ENCODE measurements around the gene CDH4. TPM values are rescaled to one million over a fixed set of nuclear protein-coding genes. Genes with fewer than 3 reads are reported as not detected.

Gene CDH4
- total RNA-seq, 2 experiments from 2014 or later, result not detected

DNA sequence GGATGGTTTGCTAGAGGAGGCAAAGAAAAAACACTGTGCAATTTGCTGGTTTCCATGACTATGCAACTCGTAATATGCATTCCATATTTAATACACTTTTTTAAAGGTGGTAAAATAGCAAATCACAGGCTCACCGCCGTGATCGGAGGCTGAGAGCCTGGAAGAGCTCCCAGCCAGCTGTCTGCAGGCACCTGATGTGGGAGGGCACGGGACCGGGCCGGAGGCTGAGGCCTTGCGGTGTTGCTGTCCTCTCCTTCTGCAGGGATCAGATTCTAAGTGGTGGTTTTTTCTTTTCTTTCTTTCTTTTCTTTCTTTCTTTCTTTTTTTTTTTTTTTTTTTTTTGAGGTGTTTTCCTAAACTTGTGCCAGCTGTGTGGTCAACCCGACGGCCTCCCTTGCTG, 282.3 kb downstream of the CDH4 start:
- BruUV-seq (replicated peaks), result no TSS peak
- no peaks in the 10 kb centered on the region for H3K36me3 ChIP-seq (ENCODE audit: insufficient read depth, low read length)
- CTCF ChIA-PET (ENCODE audit: unreplicated experiment), result no interaction called here
- H4K20me1 ChIP-seq (ENCODE audit: insufficient read depth, low read length), result no peaks in the 10 kb centered on the region
- intact Hi-C loops (cut with micrococcal nuclease; ENCODE audit: unreplicated experiment), result no loop called here
- DNase-seq (ENCODE audit: low spot score), result no peak
- no peak overlapping the region for H3K4me2 ChIP-seq (ENCODE audit: low read length)
- H3K4me3 ChIP-seq (ENCODE audit: low read depth, low read length, poor library complexity, severe bottlenecking), result no peak overlapping the region
- H3K79me2 ChIP-seq (ENCODE audit: insufficient read depth, low read depth, low read length), result no peaks in the 10 kb centered on the region
- no peaks in the 10 kb centered on the region for H3K4me1 ChIP-seq (ENCODE audit: insufficient read depth, low read length, poor library complexity, severe bottlenecking)
- H3K27ac ChIP-seq (ENCODE audit: low read depth, low read length, poor library complexity, severe bottlenecking), result no peak overlapping the region
- POLR2A ChIA-PET, result no interaction called here
- TF ChIP-seq, protein P1, sequence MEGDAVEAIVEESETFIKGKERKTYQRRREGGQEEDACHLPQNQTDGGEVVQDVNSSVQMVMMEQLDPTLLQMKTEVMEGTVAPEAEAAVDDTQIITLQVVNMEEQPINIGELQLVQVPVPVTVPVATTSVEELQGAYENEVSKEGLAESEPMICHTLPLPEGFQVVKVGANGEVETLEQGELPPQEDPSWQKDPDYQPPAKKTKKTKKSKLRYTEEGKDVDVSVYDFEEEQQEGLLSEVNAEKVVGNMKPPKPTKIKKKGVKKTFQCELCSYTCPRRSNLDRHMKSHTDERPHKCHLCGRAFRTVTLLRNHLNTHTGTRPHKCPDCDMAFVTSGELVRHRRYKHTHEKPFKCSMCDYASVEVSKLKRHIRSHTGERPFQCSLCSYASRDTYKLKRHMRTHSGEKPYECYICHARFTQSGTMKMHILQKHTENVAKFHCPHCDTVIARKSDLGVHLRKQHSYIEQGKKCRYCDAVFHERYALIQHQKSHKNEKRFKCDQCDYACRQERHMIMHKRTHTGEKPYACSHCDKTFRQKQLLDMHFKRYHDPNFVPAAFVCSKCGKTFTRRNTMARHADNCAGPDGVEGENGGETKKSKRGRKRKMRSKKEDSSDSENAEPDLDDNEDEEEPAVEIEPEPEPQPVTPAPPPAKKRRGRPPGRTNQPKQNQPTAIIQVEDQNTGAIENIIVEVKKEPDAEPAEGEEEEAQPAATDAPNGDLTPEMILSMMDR (conservative IDR thresholded peaks at IDR 0.05; ENCODE audit: low read length), result no peak
- TF ChIP-seq EZH2phosphoT487 (IDR thresholded peaks at IDR 0.05; ENCODE audit: borderline replicate concordance, low read depth, low read length), result no peak
- H2AFZ ChIP-seq (ENCODE audit: low read length), result no peak overlapping the region
- H3K9me2 ChIP-seq (ENCODE audit: insufficient read depth, low read length), result no peaks in the 10 kb centered on the region
- no peaks in the 10 kb centered on the region for H3K9me3 ChIP-seq (ENCODE audit: low read length)

DNA sequence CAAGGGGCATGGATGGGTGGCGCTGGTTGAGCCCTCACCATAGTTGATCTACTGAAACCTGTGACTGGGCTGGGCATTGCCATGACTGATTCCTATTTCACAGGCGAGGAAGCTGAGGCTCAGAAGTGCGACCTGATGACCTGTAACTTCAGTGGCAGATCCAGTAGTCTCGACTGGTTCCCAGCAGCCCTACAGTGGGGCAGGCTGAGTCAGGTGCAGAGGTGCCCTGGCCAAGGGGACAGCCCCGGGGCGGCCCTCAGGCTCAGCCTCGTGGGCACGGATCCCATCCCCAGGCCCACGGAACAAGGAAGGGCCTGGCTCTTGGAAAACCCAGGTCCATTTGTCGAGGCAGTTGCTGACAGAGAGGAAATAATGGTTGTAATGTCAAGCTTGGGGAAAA, 283.0 kb downstream of the CDH4 start:
- H3K79me2 ChIP-seq (ENCODE audit: insufficient read depth, low read depth, low read length), result no peaks in the 10 kb centered on the region
- intact Hi-C loops (cut with micrococcal nuclease; ENCODE audit: unreplicated experiment), result no loop called here
- no peaks in the 10 kb centered on the region for H4K20me1 ChIP-seq (ENCODE audit: insufficient read depth, low read length)
- TF ChIP-seq, protein P1 (conservative IDR thresholded peaks at IDR 0.05; ENCODE audit: low read length), result no peak
- no peak for TF ChIP-seq EZH2phosphoT487 (IDR thresholded peaks at IDR 0.05; ENCODE audit: borderline replicate concordance, low read depth, low read length)
- no peaks in the 10 kb centered on the region for H3K4me1 ChIP-seq (ENCODE audit: insufficient read depth, low read length, poor library complexity, severe bottlenecking)
- no peaks in the 10 kb centered on the region for H3K9me2 ChIP-seq (ENCODE audit: insufficient read depth, low read length)
- H3K36me3 ChIP-seq (ENCODE audit: insufficient read depth, low read length), result no peaks in the 10 kb centered on the region
- no peak overlapping the region for H2AFZ ChIP-seq (ENCODE audit: low read length)
- no peak overlapping the region for H3K27ac ChIP-seq (ENCODE audit: low read depth, low read length, poor library complexity, severe bottlenecking)
- no peak for DNase-seq (ENCODE audit: low spot score)
- no peak overlapping the region for H3K4me2 ChIP-seq (ENCODE audit: low read length)
- H3K9me3 ChIP-seq (ENCODE audit: low read length), result no peaks in the 10 kb centered on the region
- CTCF ChIA-PET (ENCODE audit: unreplicated experiment), result no interaction called here
- no TSS peak for BruUV-seq (replicated peaks)
- POLR2A ChIA-PET, result no interaction called here
- no peak overlapping the region for H3K4me3 ChIP-seq (ENCODE audit: low read depth, low read length, poor library complexity, severe bottlenecking)

DNA sequence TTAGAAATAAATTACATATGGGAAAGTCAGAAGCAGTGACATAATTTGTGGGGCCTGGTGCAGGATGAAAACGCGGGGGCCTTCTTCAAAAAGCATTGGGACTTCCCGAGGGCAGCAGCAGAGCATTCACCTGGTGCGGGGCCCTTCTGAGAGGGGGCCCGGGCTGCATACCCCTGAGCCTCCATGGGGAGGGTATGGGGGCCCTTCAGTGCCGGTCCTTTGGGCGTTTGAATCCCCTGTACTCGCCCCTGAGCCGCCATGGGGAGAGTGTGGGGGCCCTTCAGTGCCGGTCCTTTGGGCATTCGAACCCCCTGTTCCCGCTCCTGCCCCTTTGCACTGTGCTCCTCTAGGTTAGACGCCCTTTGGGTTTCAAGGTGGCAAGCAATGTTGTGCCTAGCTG, 283.5 kb downstream of the CDH4 start:
- Histone ChIP-seq H3K27ac (ENCODE audit: low read depth, low read length, poor library complexity, severe bottlenecking) (no peak overlapping the region), H3K4me1 (ENCODE audit: insufficient read depth, low read length, poor library complexity, severe bottlenecking) (no peaks in the 10 kb centered on the region), H4K20me1 (ENCODE audit: insufficient read depth, low read length) (no peaks in the 10 kb centered on the region), H3K9me3 (ENCODE audit: low read length) (no peaks in the 10 kb centered on the region), H2AFZ (ENCODE audit: low read length) (no peak overlapping the region), H3K36me3 (ENCODE audit: insufficient read depth, low read length) (no peaks in the 10 kb centered on the region), H3K4me3 (ENCODE audit: low read depth, low read length, poor library complexity, severe bottlenecking) (no peak overlapping the region), H3K9me2 (ENCODE audit: insufficient read depth, low read length) (no peaks in the 10 kb centered on the region), H3K4me2 (ENCODE audit: low read length) (no peak overlapping the region), H3K79me2 (ENCODE audit: insufficient read depth, low read depth, low read length) (no peaks in the 10 kb centered on the region)
- TF ChIP-seq, protein P1 (conservative IDR thresholded peaks at IDR 0.05; ENCODE audit: low read length), result no peak
- no peak for TF ChIP-seq EZH2phosphoT487 (IDR thresholded peaks at IDR 0.05; ENCODE audit: borderline replicate concordance, low read depth, low read length)
- intact Hi-C loops (cut with micrococcal nuclease; ENCODE audit: unreplicated experiment), result no loop called here
- no peak for DNase-seq (ENCODE audit: low spot score)
- POLR2A ChIA-PET, result no interaction called here
- BruUV-seq (replicated peaks), result no TSS peak
- CTCF ChIA-PET (ENCODE audit: unreplicated experiment), result no interaction called here

Data from OCI-LY7 (cell line).